GM21723 (cell line): ENCODE measurements around the gene ARID1A.

Experiments used
- ATAC-seq: cut with Tn5 transposase; IDR thresholded peaks from one replicate; pipeline ENCODE4 v1.9.1; 2021; ENCODE audit warnings: mild to moderate bottlenecking, moderate library complexity; ENCODE audit not compliant: unreplicated experiment

The ARID1A gene

DNA sequence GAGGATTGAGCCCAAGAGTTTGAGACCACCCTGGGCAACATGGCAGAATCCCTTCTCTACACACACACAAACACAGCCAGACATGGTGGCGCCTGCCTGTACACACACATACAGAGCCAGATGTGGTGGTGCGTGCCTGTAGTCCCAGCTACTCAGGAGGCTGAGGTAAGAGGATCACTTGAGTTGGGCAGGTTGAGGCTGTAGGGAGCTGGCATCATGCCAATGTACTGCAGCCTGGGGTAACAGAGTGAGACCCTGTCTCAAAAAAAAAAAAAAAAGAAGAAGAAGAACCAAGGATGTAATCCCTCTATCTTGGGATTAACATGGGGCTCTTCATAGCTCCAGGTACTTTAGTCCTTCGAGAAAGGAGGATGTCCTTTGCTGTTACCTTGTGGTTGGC is 62.5 kb downstream of the ARID1A start:
- ATAC-seq: no peak

DNA sequence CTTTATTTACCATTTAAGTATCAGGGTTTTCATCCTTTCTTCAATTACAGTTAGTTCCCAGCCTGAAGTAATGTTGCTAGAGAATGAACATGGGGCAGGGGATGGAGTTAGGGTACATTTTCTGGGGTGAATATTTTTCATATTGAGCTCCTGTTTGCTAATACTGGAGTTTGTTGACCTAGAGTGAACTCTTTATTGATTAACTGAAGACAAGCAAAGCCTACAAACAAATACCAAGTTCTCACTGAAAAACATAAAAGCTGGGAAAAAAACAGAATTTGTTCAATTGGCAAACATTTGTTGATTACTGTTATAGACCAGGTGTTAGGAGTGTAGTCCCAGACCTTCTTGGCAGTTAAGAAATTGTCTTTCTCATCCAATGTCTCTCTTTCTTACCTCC is 63.7 kb downstream of the ARID1A start:
- no peak for ATAC-seq

DNA sequence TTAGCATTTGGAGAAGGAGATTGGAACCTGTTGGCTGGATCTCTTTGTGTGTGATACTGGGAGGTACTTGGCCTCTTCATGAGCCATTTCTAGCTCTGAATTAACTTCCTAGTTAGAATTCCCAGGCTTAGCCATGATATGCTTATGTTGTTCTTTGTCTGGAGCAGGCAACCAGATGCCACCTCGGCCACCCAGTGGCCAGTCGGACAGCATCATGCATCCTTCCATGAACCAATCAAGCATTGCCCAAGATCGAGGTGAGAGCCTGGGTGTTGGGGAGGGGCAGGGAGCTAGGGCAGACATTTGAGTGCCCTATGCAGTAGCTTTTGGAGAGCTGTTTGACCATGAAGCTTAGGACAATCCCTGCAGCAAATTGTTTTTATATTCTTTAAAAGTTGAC is 65.4 kb downstream of the ARID1A start:
- ATAC-seq: no peak

DNA sequence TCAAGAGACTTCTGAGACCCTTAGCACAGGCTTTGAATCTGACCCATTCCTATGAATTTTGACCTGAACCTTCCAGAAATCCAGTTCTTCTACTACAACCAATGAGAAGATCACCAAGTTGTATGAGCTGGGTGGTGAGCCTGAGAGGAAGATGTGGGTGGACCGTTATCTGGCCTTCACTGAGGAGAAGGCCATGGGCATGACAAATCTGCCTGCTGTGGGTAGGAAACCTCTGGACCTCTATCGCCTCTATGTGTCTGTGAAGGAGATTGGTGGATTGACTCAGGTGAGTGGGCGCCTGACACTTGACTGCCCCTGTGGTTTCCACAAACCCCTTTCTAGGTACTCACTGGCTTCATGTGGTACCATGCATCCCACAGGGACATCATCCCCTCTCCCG is 71.9 kb downstream of the ARID1A start:
- ATAC-seq: no peak

DNA sequence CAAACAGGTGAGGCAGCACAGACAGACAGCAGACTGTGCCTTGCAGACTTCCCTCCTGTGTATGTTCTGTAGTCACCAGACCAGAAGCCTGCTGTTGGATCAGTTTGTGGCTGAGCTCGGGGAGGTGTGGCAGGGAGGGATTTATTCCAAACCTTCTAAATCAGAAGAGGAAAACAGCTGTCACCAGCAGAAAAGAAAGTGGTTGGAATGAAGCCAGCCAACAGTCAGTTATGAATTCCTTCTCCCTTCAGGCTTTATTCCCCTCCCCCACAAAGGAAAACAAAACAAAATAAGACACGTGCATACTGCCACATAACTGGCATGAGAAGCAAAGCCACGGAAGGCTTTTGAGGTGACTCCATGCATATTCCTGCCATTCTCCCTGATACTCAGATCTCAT is 72.9 kb downstream of the ARID1A start:
- no peak for ATAC-seq

DNA sequence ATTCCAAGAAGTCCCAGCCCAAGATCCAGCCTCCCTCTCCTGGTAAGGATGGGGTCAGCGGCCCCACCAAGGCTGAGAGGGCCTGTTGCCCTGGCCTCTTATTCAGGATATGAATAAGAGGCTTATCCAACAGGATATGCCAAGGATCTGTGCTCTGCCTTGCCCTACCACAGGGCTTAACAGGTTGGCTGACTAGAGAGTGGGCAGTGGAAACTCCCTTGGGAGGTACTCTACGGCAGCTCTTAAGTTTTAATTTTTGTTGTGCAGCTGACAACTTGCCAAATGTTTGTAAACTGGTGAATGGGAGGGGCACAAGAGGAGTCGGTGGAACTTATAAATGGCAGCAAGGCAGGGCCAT is 75.4 kb downstream of the ARID1A start:
- no peak for ATAC-seq

DNA sequence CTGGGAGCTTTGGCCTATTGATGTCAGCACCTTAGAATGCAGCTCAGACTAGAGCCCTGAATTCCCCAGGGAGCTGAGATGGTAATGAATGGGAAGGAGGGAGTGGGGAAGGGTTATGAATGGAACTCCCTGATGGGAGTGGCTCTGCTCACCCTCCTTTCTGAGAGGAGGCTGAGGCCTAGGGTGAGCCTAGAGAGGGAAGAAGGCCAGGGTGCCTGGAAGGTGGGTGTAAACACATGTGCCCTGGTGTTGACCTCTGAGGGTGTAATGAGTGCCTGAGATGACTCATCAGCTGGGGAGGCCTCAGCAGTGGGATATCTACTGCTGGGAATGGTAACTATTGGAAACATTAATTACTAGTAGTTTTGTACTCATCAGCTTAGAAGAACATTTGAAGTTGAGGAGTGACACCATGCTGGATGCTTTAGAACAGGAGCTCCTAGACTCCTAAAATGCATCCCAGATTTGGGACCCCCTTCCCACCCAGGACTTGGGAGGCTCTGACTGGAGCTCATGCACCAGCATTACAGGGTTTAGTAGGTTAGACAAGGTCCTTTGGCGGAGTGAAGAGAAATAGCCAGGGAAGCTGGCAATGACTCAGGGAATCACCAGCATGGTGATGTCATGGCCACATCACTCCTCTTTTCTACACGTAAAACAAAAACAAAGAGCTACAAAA is 76.0 kb downstream of the ARID1A start:
- no peak for ATAC-seq

DNA sequence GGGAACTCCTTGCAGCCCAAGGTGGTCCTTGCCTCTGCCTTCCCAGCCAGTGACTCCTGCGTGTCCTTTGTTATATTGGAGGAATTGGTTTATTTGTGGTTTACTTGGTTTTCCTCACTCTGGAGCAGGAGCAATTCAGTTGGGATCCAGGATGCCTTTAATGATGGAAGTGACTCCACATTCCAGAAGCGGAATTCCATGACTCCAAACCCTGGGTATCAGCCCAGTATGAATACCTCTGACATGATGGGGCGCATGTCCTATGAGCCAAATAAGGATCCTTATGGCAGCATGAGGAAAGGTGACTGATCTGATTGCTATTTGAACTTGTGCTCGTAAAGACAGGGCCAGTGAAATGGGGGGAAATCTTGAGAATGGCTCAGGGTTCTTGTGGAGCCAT is 76.9 kb downstream of the ARID1A start:
- ATAC-seq: no peak

DNA sequence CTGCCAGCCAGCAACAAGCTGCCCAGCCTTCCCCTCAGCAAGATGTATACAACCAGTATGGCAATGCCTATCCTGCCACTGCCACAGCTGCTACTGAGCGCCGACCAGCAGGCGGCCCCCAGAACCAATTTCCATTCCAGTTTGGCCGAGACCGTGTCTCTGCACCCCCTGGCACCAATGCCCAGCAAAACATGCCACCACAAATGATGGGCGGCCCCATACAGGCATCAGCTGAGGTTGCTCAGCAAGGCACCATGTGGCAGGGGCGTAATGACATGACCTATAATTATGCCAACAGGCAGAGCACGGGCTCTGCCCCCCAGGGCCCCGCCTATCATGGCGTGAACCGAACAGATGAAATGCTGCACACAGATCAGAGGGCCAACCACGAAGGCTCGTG is 78.6 kb downstream of the ARID1A start:
- no peak for ATAC-seq

DNA sequence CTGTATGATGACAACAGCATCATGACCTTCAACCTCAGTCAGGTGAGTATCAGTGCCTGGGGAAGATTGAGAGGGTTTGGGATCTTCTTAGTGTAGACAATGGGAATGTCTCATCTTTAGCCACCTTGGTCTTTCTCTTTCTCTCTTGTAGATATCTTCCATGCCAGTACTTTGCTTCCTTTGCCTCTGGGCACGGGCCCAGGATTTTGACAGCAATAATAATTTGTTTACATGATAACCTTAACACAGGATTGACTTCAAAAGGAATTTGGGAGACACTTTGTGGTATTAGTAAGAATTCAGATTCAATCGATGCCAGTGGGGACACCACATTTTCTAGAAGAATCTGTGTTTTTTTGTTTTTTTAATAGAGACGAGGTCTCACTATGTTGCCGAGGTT is 79.9 kb downstream of the ARID1A start:
- ATAC-seq: no peak

DNA sequence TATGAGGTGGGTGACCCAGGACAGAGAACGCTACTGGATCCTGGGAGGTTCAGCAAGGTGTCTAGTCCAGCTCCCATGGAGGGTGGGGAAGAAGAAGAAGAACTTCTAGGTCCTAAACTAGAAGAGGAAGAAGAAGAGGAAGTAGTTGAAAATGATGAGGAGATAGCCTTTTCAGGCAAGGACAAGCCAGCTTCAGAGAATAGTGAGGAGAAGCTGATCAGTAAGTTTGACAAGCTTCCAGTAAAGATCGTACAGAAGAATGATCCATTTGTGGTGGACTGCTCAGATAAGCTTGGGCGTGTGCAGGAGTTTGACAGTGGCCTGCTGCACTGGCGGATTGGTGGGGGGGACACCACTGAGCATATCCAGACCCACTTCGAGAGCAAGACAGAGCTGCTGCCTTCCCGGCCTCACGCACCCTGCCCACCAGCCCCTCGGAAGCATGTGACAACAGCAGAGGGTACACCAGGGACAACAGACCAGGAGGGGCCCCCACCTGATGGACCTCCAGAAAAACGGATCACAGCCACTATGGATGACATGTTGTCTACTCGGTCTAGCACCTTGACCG is 83.4 kb downstream of the ARID1A start:
- no peak for ATAC-seq

DNA sequence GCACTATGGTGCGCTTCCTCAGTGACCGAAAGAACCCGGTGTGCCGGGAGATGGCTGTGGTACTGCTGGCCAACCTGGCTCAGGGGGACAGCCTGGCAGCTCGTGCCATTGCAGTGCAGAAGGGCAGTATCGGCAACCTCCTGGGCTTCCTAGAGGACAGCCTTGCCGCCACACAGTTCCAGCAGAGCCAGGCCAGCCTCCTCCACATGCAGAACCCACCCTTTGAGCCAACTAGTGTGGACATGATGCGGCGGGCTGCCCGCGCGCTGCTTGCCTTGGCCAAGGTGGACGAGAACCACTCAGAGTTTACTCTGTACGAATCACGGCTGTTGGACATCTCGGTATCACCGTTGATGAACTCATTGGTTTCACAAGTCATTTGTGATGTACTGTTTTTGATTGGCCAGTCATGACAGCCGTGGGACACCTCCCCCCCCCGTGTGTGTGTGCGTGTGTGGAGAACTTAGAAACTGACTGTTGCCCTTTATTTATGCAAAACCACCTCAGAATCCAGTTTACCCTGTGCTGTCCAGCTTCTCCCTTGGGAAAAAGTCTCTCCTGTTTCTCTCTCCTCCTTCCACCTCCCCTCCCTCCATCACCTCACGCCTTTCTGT is 84.6 kb downstream of the ARID1A start:
- ATAC-seq: no peak

DNA sequence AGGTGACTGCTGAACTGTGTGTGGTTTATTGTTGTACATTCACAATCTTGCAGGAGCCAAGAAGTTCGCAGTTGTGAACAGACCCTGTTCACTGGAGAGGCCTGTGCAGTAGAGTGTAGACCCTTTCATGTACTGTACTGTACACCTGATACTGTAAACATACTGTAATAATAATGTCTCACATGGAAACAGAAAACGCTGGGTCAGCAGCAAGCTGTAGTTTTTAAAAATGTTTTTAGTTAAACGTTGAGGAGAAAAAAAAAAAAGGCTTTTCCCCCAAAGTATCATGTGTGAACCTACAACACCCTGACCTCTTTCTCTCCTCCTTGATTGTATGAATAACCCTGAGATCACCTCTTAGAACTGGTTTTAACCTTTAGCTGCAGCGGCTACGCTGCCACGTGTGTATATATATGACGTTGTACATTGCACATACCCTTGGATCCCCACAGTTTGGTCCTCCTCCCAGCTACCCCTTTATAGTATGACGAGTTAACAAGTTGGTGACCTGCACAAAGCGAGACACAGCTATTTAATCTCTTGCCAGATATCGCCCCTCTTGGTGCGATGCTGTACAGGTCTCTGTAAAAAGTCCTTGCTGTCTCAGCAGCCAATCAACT is 85.5 kb downstream of the ARID1A start:
- ATAC-seq: no peak

DNA sequence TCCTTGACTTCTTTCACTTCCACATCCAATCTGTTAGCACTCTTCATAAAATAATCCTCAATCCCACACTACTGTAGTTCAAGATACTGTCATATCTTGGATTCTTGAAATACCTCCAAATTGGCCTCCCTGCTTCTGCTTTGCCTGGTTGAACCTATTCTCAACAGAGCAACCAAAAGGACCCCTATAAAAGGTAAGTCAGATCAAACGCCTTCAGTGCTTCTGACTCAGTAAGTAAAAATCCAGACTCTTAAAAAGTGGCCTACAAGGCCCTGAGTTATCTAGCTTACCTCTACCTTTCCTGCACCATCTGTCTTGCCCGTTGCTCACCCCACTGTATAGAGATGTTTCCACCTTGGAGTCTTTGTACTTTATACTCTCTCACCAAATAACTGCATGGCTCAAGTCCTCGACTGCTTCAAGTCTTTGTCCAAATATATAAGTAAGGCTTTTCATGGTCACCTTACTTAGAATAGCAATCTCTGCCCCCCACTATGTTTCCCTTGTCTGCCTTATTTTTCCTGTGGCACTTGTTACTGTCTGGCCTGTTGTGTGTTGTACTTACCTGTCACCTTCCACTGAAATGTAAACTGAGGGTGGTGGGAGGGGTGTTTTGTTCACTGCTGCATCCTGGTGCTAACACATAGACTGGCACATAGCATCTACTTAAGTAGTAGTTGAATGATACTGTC is 86.9 kb downstream of the ARID1A start:
- no peak for ATAC-seq

DNA sequence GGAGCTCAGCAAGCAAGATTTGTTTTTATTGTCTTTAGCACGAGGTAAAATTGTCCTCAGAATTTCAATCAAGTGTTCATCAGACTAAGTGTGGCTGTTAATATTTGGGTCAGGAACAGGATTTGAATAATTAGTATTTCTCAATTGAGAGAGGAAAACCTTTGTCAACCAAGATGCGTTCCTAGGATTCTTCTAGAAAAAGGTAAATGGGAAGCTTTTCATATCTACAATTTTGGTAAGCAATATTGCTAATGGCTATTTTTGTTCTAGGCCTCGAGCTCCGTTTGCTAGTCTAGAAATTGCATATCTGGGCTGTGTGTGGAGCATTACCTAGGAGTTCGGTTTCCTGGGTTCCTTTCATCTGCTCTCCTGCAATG is 87.8 kb downstream of the ARID1A start:
- no peak for ATAC-seq

DNA sequence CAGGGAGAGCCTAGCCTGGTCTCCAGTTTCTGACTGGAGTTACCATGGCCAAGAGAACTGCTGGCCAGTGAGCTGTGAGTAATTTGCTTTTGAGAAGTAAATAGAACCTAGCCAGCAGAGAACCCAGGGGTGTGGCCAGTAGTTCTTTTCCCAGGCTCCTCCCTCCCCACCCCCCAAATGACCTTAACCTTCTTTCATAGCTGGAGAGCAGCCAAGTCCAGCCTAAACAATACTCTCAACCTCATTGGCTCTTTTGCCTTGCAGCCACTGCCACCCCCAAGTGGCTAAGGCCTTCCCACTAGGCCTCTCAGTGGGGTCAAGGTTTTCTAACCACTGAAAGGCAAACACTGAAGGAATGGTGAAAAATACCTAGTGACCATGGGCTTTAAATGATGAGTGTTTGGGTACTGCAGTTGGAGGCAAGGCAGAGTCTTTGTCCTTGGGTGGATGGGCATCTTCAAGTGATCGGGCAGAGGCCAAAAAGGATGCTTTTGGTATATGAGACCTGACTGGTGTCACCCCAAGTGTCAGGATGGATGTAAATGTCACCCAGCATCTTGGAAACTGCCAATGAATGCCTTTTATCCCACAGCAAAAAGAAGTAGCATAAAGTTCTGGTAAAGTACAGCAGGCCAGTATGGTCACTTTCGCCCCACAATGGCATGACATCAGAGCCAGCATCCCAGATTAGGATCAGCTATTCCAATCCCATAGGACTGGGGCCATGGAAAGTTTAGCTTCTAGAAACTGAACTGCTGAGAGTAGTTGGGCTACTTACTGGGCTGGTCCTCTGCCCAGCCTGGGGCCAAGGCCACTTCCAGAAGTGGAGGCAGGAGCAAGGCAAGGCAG is 88.4 kb downstream of the ARID1A start:
- ATAC-seq: no peak

DNA sequence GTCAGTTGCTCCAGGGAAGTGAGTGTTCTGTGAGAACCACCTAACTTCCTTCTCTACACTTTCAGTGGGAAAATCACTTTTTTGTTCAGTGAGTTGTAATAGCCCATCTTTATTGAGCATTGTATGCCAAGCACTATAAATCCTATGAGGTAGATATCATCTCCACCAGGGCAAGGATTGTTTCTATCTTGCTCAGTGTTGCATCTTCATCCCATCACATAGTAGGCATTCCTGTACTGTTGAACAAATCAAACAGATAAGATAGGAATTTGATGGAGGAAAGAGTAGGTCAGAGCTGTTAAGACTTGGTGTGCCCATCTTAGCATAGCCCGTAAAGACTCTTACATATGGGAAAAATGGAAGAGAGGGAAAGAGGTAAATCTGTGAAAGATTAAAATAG is 89.1 kb downstream of the ARID1A start:
- no peak for ATAC-seq

DNA sequence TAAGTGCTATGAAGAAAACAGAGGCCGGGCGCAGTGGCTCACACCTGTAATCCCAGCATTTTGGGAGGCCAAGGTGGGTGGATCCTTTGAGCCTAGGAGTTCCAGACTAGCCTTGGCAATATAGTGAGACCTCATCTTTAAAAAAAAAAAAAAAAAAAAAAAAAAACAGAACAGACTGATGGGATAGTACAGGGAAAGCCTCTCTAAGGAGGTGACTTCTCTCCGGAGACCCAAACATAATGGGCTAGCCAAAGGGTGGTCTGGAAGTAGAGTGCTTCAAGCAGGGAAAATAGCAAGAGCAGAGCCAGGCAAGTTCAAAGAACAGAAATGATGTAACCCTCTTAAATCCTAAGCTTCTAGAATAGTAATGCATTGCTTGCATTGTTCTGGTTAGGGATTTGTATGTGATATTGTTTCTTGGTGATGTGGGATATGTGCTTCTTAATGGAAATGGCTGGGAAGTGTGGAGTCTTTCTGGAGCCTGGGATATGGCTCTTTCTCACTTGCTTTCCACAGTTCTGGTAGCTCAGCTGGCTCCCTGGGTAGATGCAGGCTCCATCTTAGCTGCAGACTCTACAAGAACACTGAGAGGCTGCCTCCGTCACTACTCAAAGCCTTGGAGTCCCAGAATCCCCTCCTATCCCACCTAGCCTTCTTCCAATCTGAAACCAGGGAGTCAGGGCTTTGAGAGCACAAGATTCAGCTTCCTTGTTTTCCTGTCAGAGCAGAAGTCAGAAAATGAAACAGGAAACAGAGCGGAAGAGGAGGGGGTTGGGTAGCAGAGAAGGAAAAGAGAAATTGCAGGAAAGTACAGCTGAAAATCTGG is 90.0 kb downstream of the ARID1A start:
- ATAC-seq: no peak

DNA sequence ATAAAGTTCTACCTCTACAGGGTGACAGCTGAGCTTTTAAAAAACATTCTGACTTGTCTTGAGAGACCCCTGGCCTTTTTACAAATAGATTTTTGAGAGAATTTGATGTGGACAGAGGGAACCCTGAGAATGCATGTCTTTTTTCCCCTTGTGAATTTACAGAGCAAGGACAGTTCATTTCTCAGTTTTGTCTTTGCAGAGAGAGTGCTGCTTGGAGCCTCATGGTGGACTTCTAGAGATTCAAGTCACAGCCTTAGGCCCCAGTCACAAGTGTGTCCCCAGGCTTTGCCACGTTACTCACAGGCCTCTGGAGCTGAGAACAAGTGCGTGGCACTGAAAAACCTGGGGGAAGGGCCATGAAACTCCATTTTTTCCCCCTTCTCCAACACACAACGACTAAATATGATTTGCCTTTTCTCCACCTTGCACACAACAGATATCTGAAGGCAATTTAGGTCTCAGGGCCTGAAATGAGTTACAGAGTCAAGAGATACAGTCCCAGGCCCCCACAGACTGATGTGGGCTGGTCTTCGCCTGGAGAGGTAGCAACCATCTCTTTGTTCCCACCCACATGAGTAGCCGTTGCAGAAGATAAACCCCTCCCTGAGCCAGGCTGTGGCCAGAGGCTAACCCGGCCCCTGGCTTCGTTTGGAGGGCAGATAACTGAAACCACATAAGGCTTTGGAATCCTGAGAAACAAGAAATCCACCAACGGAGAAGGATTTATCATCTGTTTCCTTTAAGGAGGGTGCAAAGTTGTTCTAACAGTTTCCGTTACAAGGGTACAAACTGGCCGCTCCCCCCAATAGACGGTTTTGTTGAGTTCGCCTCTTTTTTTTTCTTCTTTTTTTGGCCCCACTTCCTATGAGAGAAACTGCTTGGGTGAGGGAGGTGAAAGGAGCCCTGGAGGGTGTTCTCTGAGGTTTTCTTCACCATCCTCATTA is 90.9 kb downstream of the ARID1A start:
- ATAC-seq: peak; percentile 26
